SU-DHL-6 (cell line): ENCODE data around the gene PHKA2.

Source experiments
- EZH2phosphoT487 ChIP-seq: fragments of 200-600 bp; sonication (generic), shearing (Covaris generic); conservative IDR thresholded peaks from 2 replicates; pipeline ENCODE4 v1.6.1; 2018; ENCODE audit warnings: mild to moderate bottlenecking, antibody characterized with exemption, low read length, moderate library complexity, mixed read lengths
- TF ChIP-seq, protein P1 (sequence below): fragments of 200-600 bp; sonication (generic); IDR thresholded peaks from one replicate; pipeline ENCODE4 v1.5.1; 2017; ENCODE audit warnings: antibody characterized with exemption, mild to moderate bottlenecking, low read length, moderate library complexity; ENCODE audit not compliant: insufficient read depth, poor library complexity, severe bottlenecking

DNA sequence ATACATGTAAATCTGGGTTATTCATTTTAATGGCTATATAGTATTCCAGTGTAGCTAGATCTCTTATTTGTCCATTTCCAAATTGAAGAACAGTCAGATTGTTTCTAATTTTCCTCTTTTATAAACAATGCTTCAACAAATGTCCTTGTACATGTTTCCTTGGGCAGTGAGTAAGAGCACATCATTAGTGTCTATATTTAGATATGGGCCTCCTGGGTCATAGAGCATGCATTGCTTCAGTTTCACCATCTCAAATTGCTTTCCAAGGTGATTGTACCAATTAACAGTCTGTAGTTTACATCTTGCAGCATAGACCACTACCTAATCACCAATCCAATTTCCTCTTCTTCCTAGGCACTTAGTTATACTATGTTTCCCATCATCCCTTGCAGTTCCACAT, 13.4 kb downstream of the PHKA2 start:
- TF ChIP-seq, protein P1, sequence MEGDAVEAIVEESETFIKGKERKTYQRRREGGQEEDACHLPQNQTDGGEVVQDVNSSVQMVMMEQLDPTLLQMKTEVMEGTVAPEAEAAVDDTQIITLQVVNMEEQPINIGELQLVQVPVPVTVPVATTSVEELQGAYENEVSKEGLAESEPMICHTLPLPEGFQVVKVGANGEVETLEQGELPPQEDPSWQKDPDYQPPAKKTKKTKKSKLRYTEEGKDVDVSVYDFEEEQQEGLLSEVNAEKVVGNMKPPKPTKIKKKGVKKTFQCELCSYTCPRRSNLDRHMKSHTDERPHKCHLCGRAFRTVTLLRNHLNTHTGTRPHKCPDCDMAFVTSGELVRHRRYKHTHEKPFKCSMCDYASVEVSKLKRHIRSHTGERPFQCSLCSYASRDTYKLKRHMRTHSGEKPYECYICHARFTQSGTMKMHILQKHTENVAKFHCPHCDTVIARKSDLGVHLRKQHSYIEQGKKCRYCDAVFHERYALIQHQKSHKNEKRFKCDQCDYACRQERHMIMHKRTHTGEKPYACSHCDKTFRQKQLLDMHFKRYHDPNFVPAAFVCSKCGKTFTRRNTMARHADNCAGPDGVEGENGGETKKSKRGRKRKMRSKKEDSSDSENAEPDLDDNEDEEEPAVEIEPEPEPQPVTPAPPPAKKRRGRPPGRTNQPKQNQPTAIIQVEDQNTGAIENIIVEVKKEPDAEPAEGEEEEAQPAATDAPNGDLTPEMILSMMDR, result no peak
- TF ChIP-seq EZH2phosphoT487, result no peak
